Tibial artery (tissue), 4 donors: ENCODE data around the gene DBH.

Source experiments
- DNase-seq, 2 donors: peaks; one replicate each; pipeline ENCODE4 v3.0.0-alpha.2; 2019
- H3K27ac ChIP-seq, 2 donors: fragments of 200-600 bp; sonication (generic) in 1 of 2; 1 replicate in 1 of 2; 2 replicates in 1 of 2; pipeline ENCODE4 v1.5.1; 2018 to 2019; ENCODE audit warnings: mild to moderate bottlenecking in 1 of 2
- H3K27me3 ChIP-seq, 2 donors: fragments of 200-600 bp; sonication (generic) in 1 of 2; one replicate each; pipeline versions ENCODE4 v1.5.1 to v1.6.0; 2016 to 2019
- H3K36me3 ChIP-seq, 3 donors: fragments of 200-600 bp; sonication (generic) in 2 of 3; one replicate each; pipeline ENCODE4 v1.5.1; 2016 to 2019; ENCODE audit warnings: mild to moderate bottlenecking in 2 of 3
- H3K4me1 ChIP-seq, 4 donors: fragments of 200-600 bp; sonication (generic) in 2 of 4; 1 replicate in 3 of 4; 2 replicates in 1 of 4; pipeline ENCODE4 v1.5.1; 2016 to 2019
- H3K4me3 ChIP-seq, 2 donors: fragments of 200-600 bp; sonication (generic) in 1 of 2; 1 replicate in 1 of 2; 2 replicates in 1 of 2; pipeline ENCODE4 v1.5.1; 2018 to 2019; ENCODE audit warnings: mild to moderate bottlenecking in 2 of 2
- H3K9me3 ChIP-seq, 3 donors: fragments of 200-600 bp; sonication (generic) in 1 of 3; one replicate each; pipeline ENCODE4 v1.5.1; 2016 to 2019
- CTCF ChIP-seq, 2 experiments: fragments of 200-600 bp in 1 of 2; fragments of 450-650 bp in 1 of 2; IDR thresholded peaks; one replicate each; pipeline ENCODE4 v1.5.1; 2017 to 2019; ENCODE audit warnings: antibody characterized with exemption in 2 of 2, mild to moderate bottlenecking in 1 of 2, moderate library complexity in 1 of 2
- intact Hi-C: fragments of 100-400 bp; cut with DNase I; formaldehyde crosslinking; loops from one replicate; pipeline ENCODE4 v1.15.0; 2023; ENCODE audit warnings: low total_unique reads

The DBH gene

GRCh38 chr9:133595910-133596309 is 40.3 kb upstream of the DBH start:
- no peaks in the 10 kb centered on the region for H3K36me3 ChIP-seq
- intact Hi-C loops: no loop called here
- H3K4me1 ChIP-seq: no peaks in the 10 kb centered on the region
- DNase-seq: no peak
- H3K9me3 ChIP-seq: peaks cover 7 to 28% (median 22%) of the 10 kb centered on the region in 3 donors
- TF ChIP-seq CTCF (IDR thresholded peaks at IDR 0.05): no peak
- no peak overlapping the region for H3K4me3 ChIP-seq
- H3K27me3 ChIP-seq: peaks cover 0 to 48% of the 10 kb centered on the region in 2 donors
- H3K27ac ChIP-seq: no peak overlapping the region

- peaks cover 0 to 48% of the 10 kb centered on the region in 2 donors for H3K27me3 ChIP-seq
- no peaks in the 10 kb centered on the region for H3K4me1 ChIP-seq
- peaks cover 7 to 28% (median 22%) of the 10 kb centered on the region in 3 donors for H3K9me3 ChIP-seq
- H3K36me3 ChIP-seq: no peaks in the 10 kb centered on the region
- no peak for TF ChIP-seq CTCF (IDR thresholded peaks at IDR 0.05)
- intact Hi-C loops: no loop called here
- H3K27ac ChIP-seq: no peak overlapping the region
- no peak for DNase-seq
- no peak overlapping the region for H3K4me3 ChIP-seq
Observed at GRCh38 chr9:133597316-133597957, 38.7 kb upstream of the DBH start.

GRCh38 chr9:133598978-133599377 is 37.2 kb upstream of the DBH start:
- H3K27me3 ChIP-seq: peaks cover 0 to 48% of the 10 kb centered on the region in 2 donors
- TF ChIP-seq CTCF (IDR thresholded peaks at IDR 0.05): no peak
- DNase-seq: no peak
- H3K27ac ChIP-seq: no peak overlapping the region
- H3K9me3 ChIP-seq: peaks cover 7 to 28% (median 22%) of the 10 kb centered on the region in 3 donors
- no peak overlapping the region for H3K4me3 ChIP-seq
- no peaks in the 10 kb centered on the region for H3K36me3 ChIP-seq
- intact Hi-C loops: no loop called here
- no peaks in the 10 kb centered on the region for H3K4me1 ChIP-seq

GRCh38 chr9:133599470-133600173 is 36.5 kb upstream of the DBH start:
- TF ChIP-seq CTCF (IDR thresholded peaks at IDR 0.05): no peak
- intact Hi-C loops: no loop called here
- H3K9me3 ChIP-seq: peaks cover 7 to 28% (median 22%) of the 10 kb centered on the region in 3 donors
- no peaks in the 10 kb centered on the region for H3K4me1 ChIP-seq
- peaks cover 0 to 49% of the 10 kb centered on the region in 2 donors for H3K27me3 ChIP-seq
- H3K36me3 ChIP-seq: no peaks in the 10 kb centered on the region
- DNase-seq: no peak
- H3K4me3 ChIP-seq: no peak overlapping the region
- H3K27ac ChIP-seq: no peak overlapping the region

GRCh38 chr9:133600739-133601138 is 35.4 kb upstream of the DBH start:
- Histone ChIP-seq H3K4me1 (no peaks in the 10 kb centered on the region), H3K4me3 (no peak overlapping the region), H3K27ac (no peak overlapping the region), H3K36me3 (no peaks in the 10 kb centered on the region), H3K9me3 (peaks cover 7 to 28% (median 22%) of the 10 kb centered on the region in 3 donors), H3K27me3 (peaks cover 0 to 50% of the 10 kb centered on the region in 2 donors)
- no peak for TF ChIP-seq CTCF (IDR thresholded peaks at IDR 0.05)
- no peak for DNase-seq
- intact Hi-C loops: no loop called here
